Stimulated activated CD4-positive, alpha-beta T cell treated with anti-CD3 and anti-CD28 coated beads, Interleukin-2, amount 100 ng/mL, for 24 hours (primary cell): Measurements from ENCODE around the gene RGL3.
"Not testable (repeated sequence)": the region's sequence is repeated elsewhere in the genome, so short reads cannot be mapped to it uniquely, and the experiment has no call there.

Experiments
- DNase-seq, 2 donors: peaks; one replicate each; pipeline ENCODE4 v3.0.0-alpha.2; 2020

RGL3 gene

GRCh38 chr19:11359421-11359820 lies 59.7 kb downstream of the RGL3 start:
- DNase-seq: no peak

- no peak for DNase-seq
Measured at GRCh38 chr19:11356676-11357550, 62.2 kb downstream of the RGL3 start.

DNA sequence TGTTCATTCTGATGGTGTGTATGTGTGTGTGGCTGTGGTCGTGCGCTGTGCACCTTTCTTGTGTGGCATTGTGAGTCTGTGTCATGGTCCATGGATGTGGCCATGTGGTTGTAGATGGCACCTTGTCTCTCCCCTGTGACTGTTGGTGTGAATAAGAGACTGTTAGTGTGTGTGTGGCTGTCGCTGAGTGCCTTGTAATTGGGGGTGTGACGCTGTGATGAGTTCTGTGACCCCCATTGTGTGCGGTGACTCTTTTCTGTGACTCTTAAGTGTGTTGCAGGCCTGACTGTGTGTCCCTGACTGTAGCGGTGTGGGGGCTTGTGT lies 63.1 kb downstream of the RGL3 start:
- no peak for DNase-seq

GRCh38 chr19:11355160-11356073 lies 63.7 kb downstream of the RGL3 start, which contains the start of gene PLPPR2:
TSS of gene PLPPR2 (plus strand) at chr19:11355432. CDS start at chr19:11357674, 2,242 bp downstream.
- DNase-seq: peak; percentile 87 to 89

DNA sequence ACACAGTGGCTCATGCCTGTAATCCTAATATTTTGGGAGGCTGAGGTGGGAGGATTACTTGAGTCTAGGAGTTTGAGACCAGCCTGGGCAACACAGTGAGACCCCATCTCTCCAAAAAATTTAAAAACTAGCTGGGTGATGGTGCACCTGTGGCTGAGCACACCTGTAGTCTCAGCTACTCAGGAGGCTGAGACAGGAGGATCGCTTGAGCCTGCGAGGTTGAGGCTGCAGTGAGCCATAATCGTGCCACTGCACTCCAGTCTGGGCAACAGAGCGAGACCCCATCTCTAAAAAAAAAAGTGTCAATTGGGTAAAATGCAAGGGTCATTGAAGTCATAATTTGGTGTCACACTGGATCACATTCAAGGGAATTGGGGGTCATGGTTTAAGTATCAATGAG lies 65.0 kb downstream of the RGL3 start:
- DNase-seq: not testable (repeated sequence)

GRCh38 chr19:11349171-11349570 lies 69.9 kb downstream of the RGL3 start:
- DNase-seq: no peak

GRCh38 chr19:11347546-11348039 lies 71.5 kb downstream of the RGL3 start:
- no peak for DNase-seq

- DNase-seq: peak; percentile 98 to 99
Measured at GRCh38 chr19:11346104-11346940, 72.8 kb downstream of the RGL3 start, which contains the start of the genes CCDC159 and TMEM205. TSS of gene CCDC159 (plus strand) at chr19:11346519. CDS start at chr19:11346607, 88 bp downstream. TSS of gene TMEM205 (minus strand) at chr19:11346268. CDS start at chr19:11345619, 649 bp downstream.

GRCh38 chr19:11345122-11345803 lies 73.9 kb downstream of the RGL3 start:
- DNase-seq: no peak
